ENCODE data around the gene C1R. TPM values are rescaled to one million over a fixed set of nuclear protein-coding genes. Genes with fewer than 3 reads are reported as not detected.
A peak's percentile ranks its signal among the peaks of the same experiment; 100 is the strongest.

The C1R gene
- total RNA-seq, 1 donor from 2014 or later, result 367 TPM

DNA sequence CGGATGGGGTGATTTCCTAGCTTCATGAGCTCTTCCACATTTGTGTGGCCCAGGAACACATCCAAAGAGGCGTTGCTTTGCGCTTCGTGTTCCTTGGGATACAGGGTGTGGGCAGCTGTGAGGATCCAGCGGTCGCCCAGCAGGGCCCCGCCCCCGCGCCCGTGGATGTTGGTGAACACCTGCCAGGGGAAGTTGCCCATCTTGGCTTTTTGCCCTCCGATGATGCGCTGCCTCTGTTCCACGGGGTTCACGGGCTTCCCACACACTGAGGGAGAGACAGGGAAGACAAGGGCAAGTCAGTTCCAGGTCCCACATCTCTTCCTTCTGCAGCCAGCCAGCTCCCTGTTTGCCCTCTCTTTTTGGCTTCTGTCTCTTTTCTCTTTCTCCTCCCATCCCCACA is 11.2 kb downstream of the C1R start:
- H3K36me3 ChIP-seq, result peaks cover 16% of the 10 kb centered on the region
- no peak for ATAC-seq
- H3K27ac ChIP-seq, result no peak overlapping the region
- no peak overlapping the region for H3K4me3 ChIP-seq
- no peaks in the 10 kb centered on the region for H3K27me3 ChIP-seq
- intact Hi-C loops (cut with DNase I), result no loop called here
- H3K4me1 ChIP-seq, result peaks cover 12% of the 10 kb centered on the region
- no peaks in the 10 kb centered on the region for H3K9me3 ChIP-seq
- TF ChIP-seq, protein P1, sequence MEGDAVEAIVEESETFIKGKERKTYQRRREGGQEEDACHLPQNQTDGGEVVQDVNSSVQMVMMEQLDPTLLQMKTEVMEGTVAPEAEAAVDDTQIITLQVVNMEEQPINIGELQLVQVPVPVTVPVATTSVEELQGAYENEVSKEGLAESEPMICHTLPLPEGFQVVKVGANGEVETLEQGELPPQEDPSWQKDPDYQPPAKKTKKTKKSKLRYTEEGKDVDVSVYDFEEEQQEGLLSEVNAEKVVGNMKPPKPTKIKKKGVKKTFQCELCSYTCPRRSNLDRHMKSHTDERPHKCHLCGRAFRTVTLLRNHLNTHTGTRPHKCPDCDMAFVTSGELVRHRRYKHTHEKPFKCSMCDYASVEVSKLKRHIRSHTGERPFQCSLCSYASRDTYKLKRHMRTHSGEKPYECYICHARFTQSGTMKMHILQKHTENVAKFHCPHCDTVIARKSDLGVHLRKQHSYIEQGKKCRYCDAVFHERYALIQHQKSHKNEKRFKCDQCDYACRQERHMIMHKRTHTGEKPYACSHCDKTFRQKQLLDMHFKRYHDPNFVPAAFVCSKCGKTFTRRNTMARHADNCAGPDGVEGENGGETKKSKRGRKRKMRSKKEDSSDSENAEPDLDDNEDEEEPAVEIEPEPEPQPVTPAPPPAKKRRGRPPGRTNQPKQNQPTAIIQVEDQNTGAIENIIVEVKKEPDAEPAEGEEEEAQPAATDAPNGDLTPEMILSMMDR (IDR thresholded peaks at IDR 0.05), result no peak
- no peak for DNase-seq

- DNase-seq (no peak), ATAC-seq (peak; percentile 28)
- H3K36me3 ChIP-seq, result peaks cover 16% of the 10 kb centered on the region
- intact Hi-C loops (cut with DNase I), result no loop called here
- H3K27me3 ChIP-seq, result no peaks in the 10 kb centered on the region
- H3K4me3 ChIP-seq, result no peak overlapping the region
- no peaks in the 10 kb centered on the region for H3K9me3 ChIP-seq
- TF ChIP-seq, protein P1 (IDR thresholded peaks at IDR 0.05), result no peak
- H3K27ac ChIP-seq, result peak overlapping the region; percentile 65
- H3K4me1 ChIP-seq, result peaks cover 12% of the 10 kb centered on the region
Measured at GRCh38 chr12:7079826-7080125, 12.5 kb downstream of the C1R start.

- Histone ChIP-seq H3K27me3 (no peaks in the 10 kb centered on the region), H3K27ac (no peak overlapping the region), H3K4me3 (no peak overlapping the region), H3K4me1 (peaks cover 12% of the 10 kb centered on the region), H3K36me3 (peaks cover 15% of the 10 kb centered on the region), H3K9me3 (no peaks in the 10 kb centered on the region)
- TF ChIP-seq, protein P1 (IDR thresholded peaks at IDR 0.05), result no peak
- ATAC-seq (no peak), DNase-seq (no peak)
- intact Hi-C loops (cut with DNase I), result no loop called here
Measured at GRCh38 chr12:7078163-7078562, 14.1 kb downstream of the C1R start.

- peaks cover 1% of the 10 kb centered on the region for H3K36me3 ChIP-seq
- H3K4me1 ChIP-seq, result peaks cover 12% of the 10 kb centered on the region
- DNase-seq (no peak), ATAC-seq (no peak)
- no peak overlapping the region for H3K4me3 ChIP-seq
- H3K27ac ChIP-seq, result no peak overlapping the region
- intact Hi-C loops (cut with DNase I), result no loop called here
- TF ChIP-seq, protein P1 (IDR thresholded peaks at IDR 0.05), result no peak
- no peaks in the 10 kb centered on the region for H3K27me3 ChIP-seq
- H3K9me3 ChIP-seq, result no peaks in the 10 kb centered on the region
Measured at GRCh38 chr12:7076493-7076892, 15.8 kb downstream of the C1R start.

GRCh38 chr12:7075939-7076338 is 16.3 kb downstream of the C1R start:
- ATAC-seq (no peak), DNase-seq (no peak)
- intact Hi-C loops (cut with DNase I), result no loop called here
- no peaks in the 10 kb centered on the region for H3K9me3 ChIP-seq
- TF ChIP-seq, protein P1 (IDR thresholded peaks at IDR 0.05), result no peak
- H3K27me3 ChIP-seq, result no peaks in the 10 kb centered on the region
- H3K27ac ChIP-seq, result no peak overlapping the region
- H3K4me1 ChIP-seq, result peaks cover 12% of the 10 kb centered on the region
- H3K36me3 ChIP-seq, result no peaks in the 10 kb centered on the region
- H3K4me3 ChIP-seq, result no peak overlapping the region

DNA sequence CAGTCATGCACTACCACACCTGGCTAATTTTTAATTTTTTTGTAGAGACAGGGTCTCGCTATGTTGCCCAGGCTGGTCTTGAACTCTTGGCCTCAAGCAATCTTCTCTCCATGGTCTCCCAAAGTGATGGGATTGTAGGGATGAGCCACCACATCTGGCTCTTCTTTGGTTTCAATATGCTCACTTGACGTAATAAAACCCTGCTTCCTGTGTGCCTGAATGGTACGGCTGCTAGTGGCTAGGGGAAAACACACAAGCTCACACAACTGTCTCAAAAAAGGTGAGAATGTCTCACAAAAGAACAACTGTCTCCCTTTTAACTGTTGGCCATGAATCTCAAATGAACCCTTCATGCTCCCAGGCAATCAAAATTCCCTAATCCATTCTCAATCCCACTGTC is 16.7 kb downstream of the C1R start:
- intact Hi-C loops (cut with DNase I), result no loop called here
- Histone ChIP-seq H3K36me3 (no peaks in the 10 kb centered on the region), H3K27ac (no peak overlapping the region), H3K4me1 (peaks cover 11% of the 10 kb centered on the region), H3K27me3 (no peaks in the 10 kb centered on the region), H3K9me3 (no peaks in the 10 kb centered on the region), H3K4me3 (no peak overlapping the region)
- TF ChIP-seq, protein P1 (IDR thresholded peaks at IDR 0.05), result no peak
- DNase-seq (no peak), ATAC-seq (no peak)
